Activated T-cell treated with anti-CD3 and anti-CD28 coated beads for 1 hour (primary cell): Measurements from ENCODE around the gene RARS1.
A peak's percentile ranks its signal among the peaks of the same experiment; 100 is the strongest.

Experiments used
- DNase-seq: peaks from one replicate; pipeline ENCODE4 v3.0.0-alpha.2; 2020; ENCODE audit warnings: low read depth

The RARS1 gene

GRCh38 chr5:168486136-168486879 lies at the start of gene RARS1:
Gene RARS1 (plus strand): TSS chr5:168486471. CDS start chr5:168486499, 28 bp downstream.
- DNase-seq: peak; percentile 73

- no peak for DNase-seq
Observed at GRCh38 chr5:168438349-168438748, 47.9 kb upstream of the RARS1 start.

GRCh38 chr5:168443533-168443932 lies 42.7 kb upstream of the RARS1 start:
- no peak for DNase-seq

GRCh38 chr5:168443950-168444700 lies 42.1 kb upstream of the RARS1 start:
- DNase-seq: no peak

- DNase-seq: no peak
Observed at GRCh38 chr5:168446983-168447619, 39.2 kb upstream of the RARS1 start.

- DNase-seq: no peak
Observed at GRCh38 chr5:168447808-168448207, 38.5 kb upstream of the RARS1 start.

GRCh38 chr5:168449166-168449565 lies 37.1 kb upstream of the RARS1 start:
- no peak for DNase-seq

- DNase-seq: no peak
Observed at GRCh38 chr5:168451565-168451964, 34.7 kb upstream of the RARS1 start.

- no peak for DNase-seq
Observed at GRCh38 chr5:168455201-168455600, 31.1 kb upstream of the RARS1 start.

GRCh38 chr5:168457542-168457941 lies 28.7 kb upstream of the RARS1 start:
- DNase-seq: no peak

GRCh38 chr5:168460606-168461005 lies 25.7 kb upstream of the RARS1 start:
- DNase-seq: no peak

- DNase-seq: no peak
Observed at GRCh38 chr5:168463081-168463480, 23.2 kb upstream of the RARS1 start.

- no peak for DNase-seq
Observed at GRCh38 chr5:168464214-168464613, 22.1 kb upstream of the RARS1 start.

- DNase-seq: no peak
Observed at GRCh38 chr5:168464641-168465040, 21.6 kb upstream of the RARS1 start.

GRCh38 chr5:168467755-168468330 lies 18.4 kb upstream of the RARS1 start:
- no peak for DNase-seq

- DNase-seq: no peak
Observed at GRCh38 chr5:168468836-168469235, 17.4 kb upstream of the RARS1 start.

GRCh38 chr5:168469816-168470215 lies 16.5 kb upstream of the RARS1 start:
- DNase-seq: no peak

GRCh38 chr5:168471785-168472184 lies 14.5 kb upstream of the RARS1 start:
- DNase-seq: no peak

- DNase-seq: no peak
Observed at GRCh38 chr5:168472329-168472728, 13.9 kb upstream of the RARS1 start.

- DNase-seq: no peak
Observed at GRCh38 chr5:168474319-168474718, 12.0 kb upstream of the RARS1 start.

GRCh38 chr5:168477060-168477459 lies 9.2 kb upstream of the RARS1 start:
- no peak for DNase-seq

GRCh38 chr5:168479166-168479565 lies 7.1 kb upstream of the RARS1 start:
- DNase-seq: no peak

- no peak for DNase-seq
Observed at GRCh38 chr5:168480601-168481000, 5.7 kb upstream of the RARS1 start.
